ENCODE data around the gene ACAT2. TPM values are rescaled to one million over a fixed set of nuclear protein-coding genes. Genes with fewer than 3 reads are reported as not detected.
A peak's percentile ranks its signal among the peaks of the same experiment; 100 is the strongest.
"Not testable (repeated sequence)": the region's sequence is repeated elsewhere in the genome, so short reads cannot be mapped to it uniquely, and the experiment has no call there.

ACAT2 gene
- polyA plus RNA-seq, 3 donors from 2014 or later: 32.7 to 57.4 (median 45.4) TPM

DNA sequence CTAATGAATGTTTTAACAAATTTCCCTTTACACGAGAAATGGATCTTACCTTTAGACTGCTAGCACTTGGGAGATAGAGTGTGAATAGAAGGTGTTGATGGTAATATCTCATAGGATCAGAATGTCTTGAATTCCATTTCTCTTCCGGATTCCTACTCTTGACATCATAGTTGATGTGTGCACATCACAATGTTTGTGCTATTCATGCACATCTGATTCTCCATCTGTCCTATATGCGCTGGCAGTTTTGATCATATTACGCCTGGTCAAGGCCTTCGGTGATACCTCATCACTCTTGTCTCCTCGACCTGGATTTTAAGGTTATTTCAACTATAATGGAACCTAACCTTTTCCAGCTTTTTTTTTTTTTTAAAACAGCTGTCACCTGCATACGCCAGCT, 16.8 kb upstream of the ACAT2 start:
- H3K4me3 Mint-ChIP-seq: no peak overlapping the region
- H3K27me3 Mint-ChIP-seq (ENCODE audit: low read depth in 3 of 3): no peaks in the 10 kb centered on the region
- H3K4me1 Mint-ChIP-seq: peaks cover 8 to 23% of the 10 kb centered on the region in 2 donors
- H3K9me3 Mint-ChIP-seq: no peaks in the 10 kb centered on the region
- no peak for DNase-seq
- peak overlapping the region in 4 of 6 donors; percentile 1 to 60 (median 38) for H3K27ac Mint-ChIP-seq
- H3K36me3 Mint-ChIP-seq: peaks cover 23 to 63% (median 51%) of the 10 kb centered on the region in 3 donors

DNA sequence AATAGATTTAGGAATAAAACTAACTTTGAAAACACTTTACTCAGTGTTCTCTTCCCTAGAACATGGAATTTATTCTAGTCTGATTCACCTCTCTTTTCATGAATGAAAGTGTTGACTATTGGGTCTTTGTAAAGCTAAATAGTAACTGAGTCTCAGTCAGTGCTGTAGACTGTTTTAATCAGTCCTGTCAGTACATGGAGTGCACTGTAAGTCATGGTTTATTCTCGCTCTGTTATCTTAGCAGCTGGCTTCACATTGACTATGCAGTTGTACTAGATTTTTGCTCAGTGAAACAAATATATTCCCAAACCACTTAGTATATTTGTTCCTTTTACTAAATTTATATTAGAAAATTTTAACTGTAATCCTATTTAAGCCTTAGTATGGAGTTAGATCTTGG, 15.1 kb upstream of the ACAT2 start:
- Mint-ChIP-seq H3K4me1 (peaks cover 5 to 9% of the 10 kb centered on the region in 2 donors), H3K36me3 (peaks cover 23 to 56% (median 42%) of the 10 kb centered on the region in 3 donors), H3K9me3 (no peaks in the 10 kb centered on the region), H3K27me3 (ENCODE audit: low read depth in 3 of 3) (no peaks in the 10 kb centered on the region), H3K4me3 (no peak overlapping the region), H3K27ac (no peak overlapping the region)
- no peak for DNase-seq

DNA sequence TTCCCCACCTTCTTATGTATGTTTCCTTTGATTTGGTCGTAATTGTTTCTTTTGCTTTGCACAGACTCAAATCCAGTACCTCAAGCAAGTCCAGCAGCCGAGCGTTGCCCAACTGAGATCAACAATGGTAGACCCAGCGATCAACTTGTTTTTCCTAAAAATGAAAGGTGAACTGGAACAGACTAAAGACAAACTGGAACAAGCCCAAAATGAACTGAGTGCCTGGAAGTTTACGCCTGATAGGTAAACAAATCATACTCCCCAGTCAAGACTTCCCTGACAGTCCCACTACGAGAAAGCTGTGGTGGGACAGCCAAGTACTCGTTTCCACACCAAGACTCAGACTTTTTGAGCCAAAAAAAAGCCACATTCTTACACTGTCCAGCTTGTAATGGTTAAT, 13.7 kb upstream of the ACAT2 start:
- peak overlapping the region in 1 of 6 donors; percentile 23 for H3K27ac Mint-ChIP-seq
- not testable (repeated sequence) for H3K27me3 Mint-ChIP-seq (ENCODE audit: low read depth in 3 of 3); H3K4me1 Mint-ChIP-seq; H3K4me3 Mint-ChIP-seq; DNase-seq; H3K9me3 Mint-ChIP-seq
- H3K36me3 Mint-ChIP-seq: peaks cover 23 to 57% (median 40%) of the 10 kb centered on the region in 3 donors

DNA sequence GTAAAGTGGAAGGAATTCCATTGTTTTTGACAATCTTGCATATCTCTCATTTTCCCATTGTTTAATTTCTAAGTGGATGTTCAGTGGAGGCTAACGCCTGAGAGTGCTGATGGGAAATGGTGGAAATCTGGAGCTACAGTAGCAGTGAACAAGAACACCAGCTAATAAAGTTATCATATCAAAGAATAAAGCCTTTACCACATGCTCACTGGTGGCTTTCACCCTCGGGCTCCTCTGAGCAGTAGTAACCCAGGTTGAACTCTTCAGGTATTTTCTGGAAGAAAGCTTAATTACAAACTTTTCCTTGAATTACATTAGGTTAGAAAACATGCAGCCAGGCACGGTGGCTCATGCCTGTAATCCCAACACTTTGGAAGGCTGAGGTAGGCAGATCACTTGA, 10.4 kb upstream of the ACAT2 start:
- H3K36me3 Mint-ChIP-seq: peaks cover 17 to 46% (median 29%) of the 10 kb centered on the region in 3 donors
- H3K27ac Mint-ChIP-seq: peak overlapping the region in 1 of 6 donors; percentile 12
- H3K4me1 Mint-ChIP-seq: peaks cover 2 to 8% of the 10 kb centered on the region in 2 donors
- no peak for DNase-seq
- H3K27me3 Mint-ChIP-seq (ENCODE audit: low read depth in 3 of 3): peaks cover 0 to 8% (median 0%) of the 10 kb centered on the region in 3 donors
- no peak overlapping the region for H3K4me3 Mint-ChIP-seq
- no peaks in the 10 kb centered on the region for H3K9me3 Mint-ChIP-seq

DNA sequence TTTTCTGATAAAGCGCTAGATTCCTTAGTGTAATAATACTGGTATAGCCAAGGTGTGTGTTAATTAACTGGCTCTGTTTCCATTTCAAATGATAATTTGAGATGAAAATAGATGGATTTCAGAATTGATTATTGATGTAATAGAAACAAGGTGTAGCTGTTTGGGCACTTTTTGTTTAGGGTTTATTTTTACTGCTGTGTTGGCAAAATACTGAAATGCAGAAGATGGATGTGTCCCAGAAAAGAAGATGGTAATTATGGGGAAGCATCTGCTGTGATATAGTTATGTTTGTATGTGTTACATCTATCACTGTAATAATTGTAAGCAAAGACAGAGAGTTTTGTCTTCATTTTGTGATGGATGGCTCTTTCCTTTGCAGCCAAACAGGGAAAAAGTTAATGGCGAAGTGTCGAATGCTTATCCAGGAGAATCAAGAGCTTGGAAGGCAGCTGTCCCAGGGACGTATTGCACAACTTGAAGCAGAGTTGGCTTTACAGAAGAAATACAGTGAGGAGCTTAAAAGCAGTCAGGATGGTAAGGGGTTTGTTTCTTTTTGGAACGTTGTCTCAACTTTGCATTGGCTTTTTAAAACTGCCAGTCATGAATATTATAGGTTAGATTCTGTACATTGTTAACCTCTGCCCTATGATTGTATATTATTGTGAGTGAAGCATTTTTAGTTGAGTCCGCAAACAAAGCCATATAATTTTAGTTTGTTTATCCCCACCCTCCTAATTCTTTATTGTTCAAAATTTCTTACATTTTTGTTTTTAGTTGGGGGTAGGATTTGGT, 8.6 kb upstream of the ACAT2 start:
- H3K9me3 Mint-ChIP-seq: no peaks in the 10 kb centered on the region
- H3K4me3 Mint-ChIP-seq: no peak overlapping the region
- peaks cover 2 to 8% of the 10 kb centered on the region in 2 donors for H3K4me1 Mint-ChIP-seq

DNA sequence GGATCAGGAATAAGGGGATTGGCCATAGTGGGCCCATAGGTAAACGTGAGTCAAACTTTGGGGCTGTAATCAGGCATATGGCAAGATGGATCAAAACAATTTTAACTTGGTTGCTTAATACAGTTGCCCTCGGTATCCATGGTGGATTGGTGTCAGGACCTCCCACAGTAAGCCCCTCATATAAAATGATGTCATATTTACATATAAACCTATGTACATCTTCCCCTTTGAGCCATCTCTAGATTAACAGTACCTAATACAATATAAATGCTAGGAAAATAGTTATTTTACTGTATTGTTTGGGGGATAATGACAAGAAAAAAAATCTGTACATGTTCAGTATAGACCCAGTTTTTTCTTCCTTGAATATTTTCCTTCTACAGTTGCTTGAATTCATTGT, 7.4 kb upstream of the ACAT2 start:
- peak overlapping the region in 1 of 6 donors; percentile 23 for H3K27ac Mint-ChIP-seq
- DNase-seq: no peak
- H3K4me3 Mint-ChIP-seq: no peak overlapping the region
- peaks cover 0 to 8% (median 0%) of the 10 kb centered on the region in 3 donors for H3K27me3 Mint-ChIP-seq (ENCODE audit: low read depth in 3 of 3)
- H3K4me1 Mint-ChIP-seq: peaks cover 2 to 8% of the 10 kb centered on the region in 2 donors
- no peaks in the 10 kb centered on the region for H3K9me3 Mint-ChIP-seq
- peaks cover 20 to 40% (median 22%) of the 10 kb centered on the region in 3 donors for H3K36me3 Mint-ChIP-seq

More for the DNA sequence above, 8.6 kb upstream of the ACAT2 start:
- H3K27ac Mint-ChIP-seq: peak overlapping the region in 2 of 6 donors; percentile 17 to 24
- H3K27me3 Mint-ChIP-seq (ENCODE audit: low read depth in 3 of 3): peaks cover 0 to 8% (median 0%) of the 10 kb centered on the region in 3 donors
- peaks cover 17 to 48% (median 29%) of the 10 kb centered on the region in 3 donors for H3K36me3 Mint-ChIP-seq
- DNase-seq: no peak

DNA sequence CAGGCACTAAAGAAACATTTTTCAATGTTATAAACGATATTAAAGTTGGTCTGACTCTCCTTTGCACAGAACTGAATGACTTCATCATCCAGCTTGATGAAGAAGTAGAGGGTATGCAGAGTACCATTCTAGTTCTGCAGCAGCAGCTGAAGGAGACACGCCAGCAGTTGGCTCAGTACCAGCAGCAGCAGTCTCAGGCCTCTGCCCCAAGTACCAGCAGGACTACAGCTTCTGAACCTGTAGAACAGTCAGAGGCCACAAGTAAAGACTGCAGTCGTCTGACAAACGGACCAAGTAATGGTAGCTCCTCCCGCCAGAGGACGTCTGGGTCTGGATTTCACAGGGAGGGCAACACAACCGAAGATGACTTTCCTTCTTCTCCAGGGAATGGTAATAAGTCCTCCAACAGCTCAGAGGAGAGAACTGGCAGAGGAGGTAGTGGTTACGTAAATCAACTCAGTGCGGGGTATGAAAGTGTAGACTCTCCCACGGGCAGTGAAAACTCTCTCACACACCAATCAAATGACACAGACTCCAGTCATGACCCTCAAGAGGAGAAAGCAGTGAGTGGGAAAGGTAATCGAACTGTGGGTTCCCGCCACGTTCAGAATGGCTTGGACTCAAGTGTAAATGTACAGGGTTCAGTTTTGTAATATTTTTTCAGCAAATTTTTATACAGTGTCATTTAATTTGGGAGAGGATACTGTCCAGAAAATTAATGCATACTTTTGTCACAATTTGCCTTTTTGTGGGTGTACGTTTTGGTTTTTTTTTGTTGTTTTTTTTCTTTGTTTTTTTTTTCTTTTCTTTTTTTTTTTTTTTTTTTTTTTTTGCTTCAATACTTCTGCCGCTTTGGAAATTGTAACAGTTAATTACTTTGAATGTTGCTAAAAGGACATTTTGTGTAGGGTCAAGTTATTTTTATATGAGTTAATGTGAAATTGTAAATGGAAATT, 6.6 kb upstream of the ACAT2 start:
- Mint-ChIP-seq H3K27me3 (ENCODE audit: low read depth in 3 of 3) (peaks cover 0 to 12% (median 0%) of the 10 kb centered on the region in 3 donors), H3K4me3 (no peak overlapping the region), H3K27ac (peak overlapping the region; percentile 2 to 63 (median 42)), H3K9me3 (no peaks in the 10 kb centered on the region), H3K4me1 (peaks cover 4 to 14% of the 10 kb centered on the region in 2 donors), H3K36me3 (peaks cover 18 to 33% (median 18%) of the 10 kb centered on the region in 3 donors)
- DNase-seq: no peak

DNA sequence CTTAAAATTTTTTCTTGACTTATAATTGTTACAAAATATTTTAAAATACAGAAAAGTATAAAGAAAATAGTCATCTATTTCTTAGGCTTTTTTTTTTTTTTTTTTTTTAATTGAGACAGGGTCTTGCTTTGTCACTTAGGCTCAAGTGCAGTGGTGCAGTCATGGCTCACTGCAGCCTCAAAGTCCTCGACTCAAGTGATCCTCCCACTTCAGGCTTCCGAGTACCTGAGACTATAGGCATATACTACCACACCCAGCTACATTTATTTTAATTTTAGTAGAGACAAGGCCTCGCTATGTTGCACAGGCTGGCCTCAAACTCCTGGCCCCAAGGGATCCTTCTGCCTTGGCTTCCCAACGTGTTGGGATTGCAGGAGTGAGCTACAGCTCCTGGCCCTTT, 5.3 kb upstream of the ACAT2 start:
- Mint-ChIP-seq H3K4me1 (peaks cover 16 to 26% of the 10 kb centered on the region in 2 donors), H3K9me3 (no peaks in the 10 kb centered on the region), H3K36me3 (peaks cover 18 to 30% (median 18%) of the 10 kb centered on the region in 3 donors), H3K27me3 (ENCODE audit: low read depth in 3 of 3) (peaks cover 3 to 16% (median 10%) of the 10 kb centered on the region in 3 donors), H3K4me3 (no peak overlapping the region), H3K27ac (no peak overlapping the region)
- DNase-seq: no peak

DNA sequence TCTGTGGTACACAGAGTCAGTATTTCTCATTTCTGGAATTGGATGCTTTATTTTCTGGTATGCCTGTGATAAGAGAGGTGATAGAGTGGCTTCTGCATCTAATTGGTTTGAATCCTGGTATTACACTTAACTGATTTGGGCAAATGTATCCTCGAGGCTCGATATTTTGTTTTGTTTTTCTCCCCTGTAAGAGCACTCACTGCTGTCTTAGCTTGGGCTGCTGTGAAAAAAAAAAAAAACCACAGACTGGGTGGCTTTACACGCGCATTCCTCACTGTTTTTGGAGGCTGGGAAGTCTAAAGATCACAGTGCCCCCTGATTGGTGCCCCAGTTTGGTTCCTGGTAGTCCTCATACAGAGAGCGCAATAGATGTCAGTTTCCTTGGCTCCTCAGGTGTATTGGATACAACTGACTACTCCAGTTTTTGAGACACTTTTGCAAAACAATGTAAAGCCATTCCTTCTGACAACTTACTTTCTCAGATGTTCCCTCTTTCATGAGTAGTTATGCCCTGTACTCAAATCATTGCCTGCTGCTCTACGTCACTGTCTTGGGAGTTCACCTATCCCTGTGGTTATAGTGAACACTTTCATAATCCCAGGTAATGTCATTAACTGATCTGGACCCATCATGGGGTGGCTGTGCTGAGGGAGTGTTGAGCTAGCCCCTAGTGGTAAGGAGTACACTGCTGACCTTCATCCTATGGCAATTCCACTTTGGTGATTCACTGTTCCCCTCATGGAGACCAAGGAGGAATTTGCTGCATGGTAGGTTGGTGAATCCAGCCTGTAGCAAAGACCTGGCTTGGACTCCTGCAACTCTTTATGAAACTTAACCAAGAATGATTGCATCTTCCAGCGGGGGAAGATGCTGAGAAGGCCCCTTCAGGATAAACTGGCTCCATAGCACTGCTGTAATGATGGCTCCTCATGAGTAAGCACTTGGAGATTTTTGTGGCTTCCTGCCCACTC, 3.5 kb upstream of the ACAT2 start:
- H3K9me3 Mint-ChIP-seq: no peaks in the 10 kb centered on the region
- H3K4me1 Mint-ChIP-seq: peaks cover 26 to 35% of the 10 kb centered on the region in 2 donors
- peak overlapping the region; percentile 28 to 78 (median 60) for H3K27ac Mint-ChIP-seq
- peaks cover 15 to 27% (median 16%) of the 10 kb centered on the region in 3 donors for H3K36me3 Mint-ChIP-seq
- DNase-seq: no peak
- no peak overlapping the region for H3K4me3 Mint-ChIP-seq
- peaks cover 10 to 23% (median 22%) of the 10 kb centered on the region in 3 donors for H3K27me3 Mint-ChIP-seq (ENCODE audit: low read depth in 3 of 3)

DNA sequence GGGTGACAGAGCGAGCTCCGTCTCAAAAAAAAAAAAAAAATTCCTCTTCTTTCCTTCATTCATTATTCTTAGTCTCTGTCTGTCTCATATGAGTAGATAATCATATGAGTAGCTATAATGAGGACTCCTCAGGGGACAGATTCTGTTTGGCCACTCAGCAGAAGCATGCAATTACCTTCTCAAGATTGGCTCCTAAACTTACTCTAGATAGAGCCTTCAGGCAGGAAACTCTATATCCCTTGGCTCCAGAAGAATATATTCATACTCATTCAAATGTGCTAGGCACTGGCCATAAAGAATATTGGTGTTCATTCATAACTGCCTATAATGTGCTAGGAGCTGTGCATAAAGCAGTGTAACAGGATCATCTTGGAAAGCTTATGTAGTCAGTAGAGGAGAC, 2.2 kb upstream of the ACAT2 start:
- peak overlapping the region; percentile 53 to 97 (median 78) for H3K27ac Mint-ChIP-seq
- peaks cover 27 to 35% of the 10 kb centered on the region in 2 donors for H3K4me1 Mint-ChIP-seq
- peak overlapping the region; percentile 2 to 57 (median 30) for H3K4me3 Mint-ChIP-seq
- H3K36me3 Mint-ChIP-seq: peaks cover 14 to 23% (median 15%) of the 10 kb centered on the region in 3 donors
- no peaks in the 10 kb centered on the region for H3K9me3 Mint-ChIP-seq
- H3K27me3 Mint-ChIP-seq (ENCODE audit: low read depth in 3 of 3): peaks cover 10 to 23% (median 22%) of the 10 kb centered on the region in 3 donors
- DNase-seq: no peak

DNA sequence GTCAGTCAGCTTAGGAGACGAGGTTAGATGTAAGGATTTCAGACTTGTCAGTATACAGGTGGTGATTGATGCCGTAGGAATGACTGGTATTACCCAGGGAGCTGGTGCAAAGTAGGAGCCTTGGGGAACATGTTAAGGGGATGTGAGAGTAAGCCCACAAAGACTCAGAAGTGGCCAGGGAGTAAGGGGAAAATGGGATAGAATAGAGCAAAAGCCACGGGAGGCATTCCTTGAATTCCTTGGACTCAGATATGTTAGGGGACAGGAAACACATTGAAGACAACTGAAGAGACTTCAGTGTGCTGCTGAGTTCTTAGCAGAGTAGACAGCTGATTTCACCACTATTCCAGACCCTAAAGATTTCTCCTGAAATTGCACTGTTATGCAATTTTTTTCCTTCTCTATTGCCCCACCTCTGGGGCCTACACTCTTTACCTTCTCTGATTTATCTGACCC, 1.2 kb upstream of the ACAT2 start:
- H3K36me3 Mint-ChIP-seq: peaks cover 6 to 18% (median 9%) of the 10 kb centered on the region in 3 donors
- H3K27ac Mint-ChIP-seq: peak overlapping the region; percentile 93 to 99 (median 97)
- H3K27me3 Mint-ChIP-seq (ENCODE audit: low read depth in 3 of 3): peaks cover 10 to 22% (median 17%) of the 10 kb centered on the region in 3 donors

DNA sequence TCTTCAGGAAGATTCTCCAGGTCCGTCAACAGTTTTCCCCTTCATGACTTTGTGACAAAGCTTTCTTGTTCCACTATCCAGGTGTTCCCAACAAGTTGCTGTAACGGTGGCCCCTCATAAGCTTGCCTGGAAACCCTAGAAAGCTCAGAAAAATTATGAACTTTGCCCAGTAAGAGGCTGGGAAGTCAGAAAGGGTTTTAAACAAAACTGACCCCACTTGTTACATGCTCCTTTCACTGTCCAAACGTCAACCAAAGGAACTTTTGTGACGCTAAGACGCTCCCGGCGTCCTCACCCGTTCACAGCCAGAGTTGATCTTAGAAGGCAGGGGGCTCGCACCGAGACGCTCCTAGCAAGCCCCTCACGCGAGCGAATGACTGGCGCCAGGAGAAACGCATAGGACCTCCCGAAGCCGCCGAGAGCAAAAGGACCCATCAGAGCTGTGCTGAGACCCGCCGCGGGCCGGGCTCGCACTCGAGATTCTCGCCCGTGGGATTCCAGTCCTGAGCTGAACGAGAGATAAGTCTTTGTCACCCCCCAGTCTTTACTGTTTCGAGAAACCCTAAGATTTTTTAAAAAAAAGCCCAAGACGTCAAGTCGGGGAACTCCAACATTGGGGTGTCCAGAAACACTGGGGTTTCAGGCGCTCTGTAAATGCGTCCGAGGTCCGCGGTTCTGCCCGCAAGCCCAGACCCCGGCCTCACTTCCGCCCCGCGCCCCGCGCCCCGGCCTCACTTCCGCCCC, 544 bp upstream of the ACAT2 start:
- H3K27me3 Mint-ChIP-seq (ENCODE audit: low read depth in 3 of 3): peaks cover 10 to 22% (median 16%) of the 10 kb centered on the region in 3 donors

More for the DNA sequence above, 1.2 kb upstream of the ACAT2 start:
- Mint-ChIP-seq H3K9me3 (no peaks in the 10 kb centered on the region), H3K4me1 (peaks cover 27% of the 10 kb centered on the region in 2 donors), H3K4me3 (peak overlapping the region; percentile 90 to 98 (median 96))
- no peak for DNase-seq

More for the DNA sequence above, 544 bp upstream of the ACAT2 start:
- Mint-ChIP-seq H3K4me1 (peaks cover 27% of the 10 kb centered on the region in 2 donors), H3K27ac (peak overlapping the region; percentile 93 to 99 (median 97)), H3K4me3 (peak overlapping the region; percentile 90 to 98 (median 96)), H3K9me3 (no peaks in the 10 kb centered on the region), H3K36me3 (peaks cover 4 to 20% (median 9%) of the 10 kb centered on the region in 3 donors)
- no peak for DNase-seq
